SKM-1 (cell line): ENCODE results near the gene ZNF124.
"Not testable (repeated sequence)": the region's sequence is repeated elsewhere in the genome, so short reads cannot be mapped to it uniquely, and the experiment has no call there.

Experiments used
- DNase-seq: peaks from one replicate; lab custom pipeline; 2025; ENCODE audit not compliant: unreplicated experiment; lab: John Stamatoyannopoulos, UW

The ZNF124 gene

DNA sequence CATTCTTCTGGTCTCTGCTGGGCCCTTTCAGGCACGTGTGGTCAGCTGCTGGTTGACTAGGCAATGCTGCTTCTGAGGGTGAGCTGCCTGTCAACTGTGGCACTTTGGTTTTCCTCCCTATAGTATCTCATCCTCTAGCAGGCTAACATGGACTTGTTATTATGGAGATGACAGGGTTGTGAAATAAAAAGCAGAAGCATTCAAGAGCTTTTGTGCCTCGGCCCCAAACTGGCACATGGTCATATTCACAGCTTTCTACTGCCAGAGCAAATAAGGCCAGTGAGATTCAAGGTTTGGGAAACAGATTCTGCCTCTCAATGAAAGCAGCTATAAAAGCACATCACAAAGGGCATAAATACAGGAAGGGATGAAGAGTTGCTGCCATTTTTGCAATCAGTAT is 1.6 kb upstream of the ZNF124 start:
- peak; percentile 71 for DNase-seq

DNA sequence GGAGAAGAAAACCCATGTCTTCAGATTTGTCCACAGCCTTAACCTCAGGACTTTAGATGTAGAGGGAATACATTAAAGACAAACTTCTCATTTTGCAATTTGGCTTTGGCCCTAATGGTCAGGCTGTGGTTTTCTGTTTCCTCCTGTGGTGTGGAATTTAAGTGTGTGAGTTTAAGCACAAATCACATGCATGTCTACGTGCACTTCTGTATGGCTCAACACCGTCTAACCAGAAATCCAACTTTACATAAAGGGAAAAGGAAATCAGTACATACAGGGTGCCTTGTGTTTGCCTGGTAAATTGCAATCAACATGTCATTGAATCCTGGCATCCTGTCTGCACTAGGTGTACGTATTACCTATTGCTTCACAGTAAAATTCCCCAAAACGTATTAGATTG is 1.2 kb upstream of the ZNF124 start:
- DNase-seq, result peak; percentile 93

DNA sequence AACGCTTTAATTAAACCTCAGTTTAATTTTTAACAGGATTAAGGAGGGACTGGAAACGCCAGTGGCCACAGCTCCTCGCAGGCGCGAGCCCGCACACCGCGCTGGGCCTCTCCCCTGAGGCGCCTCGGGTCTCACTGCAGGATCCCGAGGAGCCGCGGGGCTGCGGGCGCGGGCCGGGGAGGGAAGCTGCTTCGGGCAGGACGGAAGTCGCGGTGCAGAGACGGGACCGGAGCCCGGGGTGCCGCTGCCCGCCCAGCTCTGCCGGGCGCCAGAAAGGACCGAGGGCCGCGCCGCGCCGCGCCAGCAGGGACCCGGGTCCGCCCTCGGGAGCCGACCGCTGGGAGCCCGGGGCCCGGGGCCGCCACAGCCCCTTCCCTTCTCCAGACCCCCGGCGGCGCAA is 377 bp downstream of the ZNF124 start:
- not testable (repeated sequence) for DNase-seq

DNA sequence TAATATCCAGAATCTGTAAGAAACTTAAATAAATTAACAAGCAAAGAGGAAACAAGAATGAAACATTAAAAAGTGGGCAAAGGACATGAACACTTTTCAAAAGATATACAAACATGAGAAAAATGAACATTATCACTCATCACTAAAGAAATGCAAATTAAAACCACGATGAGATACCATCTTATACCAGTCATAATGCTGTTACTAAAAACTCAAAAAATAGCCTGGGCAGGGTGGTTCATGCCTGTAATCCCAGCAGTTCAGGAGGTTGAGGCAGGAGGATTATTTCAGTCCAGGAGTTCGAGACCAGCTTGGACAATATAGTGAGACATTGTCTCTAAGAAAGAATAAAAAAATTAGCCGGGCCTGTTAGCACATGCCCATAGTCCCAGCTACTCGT is 6.1 kb downstream of the ZNF124 start:
- DNase-seq, result no peak

DNA sequence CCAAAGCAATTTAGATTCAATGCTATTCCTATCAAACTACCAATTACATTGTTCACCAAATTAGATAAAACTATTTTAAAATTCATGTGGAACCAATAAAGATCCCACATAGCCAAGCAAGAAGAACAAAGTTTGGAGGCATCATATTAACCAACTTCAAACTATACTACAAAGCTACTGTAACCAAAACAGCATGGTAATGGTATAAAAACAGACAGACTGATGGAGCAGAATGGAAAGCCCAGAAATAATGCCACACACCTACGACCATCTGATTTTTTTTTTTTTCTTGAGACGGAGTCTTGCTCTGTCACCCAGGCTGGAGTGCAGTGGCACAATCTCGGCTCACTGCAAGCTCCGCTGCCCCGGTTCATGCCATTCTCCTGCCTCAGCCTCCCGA is 7.1 kb downstream of the ZNF124 start:
- DNase-seq, result no peak

DNA sequence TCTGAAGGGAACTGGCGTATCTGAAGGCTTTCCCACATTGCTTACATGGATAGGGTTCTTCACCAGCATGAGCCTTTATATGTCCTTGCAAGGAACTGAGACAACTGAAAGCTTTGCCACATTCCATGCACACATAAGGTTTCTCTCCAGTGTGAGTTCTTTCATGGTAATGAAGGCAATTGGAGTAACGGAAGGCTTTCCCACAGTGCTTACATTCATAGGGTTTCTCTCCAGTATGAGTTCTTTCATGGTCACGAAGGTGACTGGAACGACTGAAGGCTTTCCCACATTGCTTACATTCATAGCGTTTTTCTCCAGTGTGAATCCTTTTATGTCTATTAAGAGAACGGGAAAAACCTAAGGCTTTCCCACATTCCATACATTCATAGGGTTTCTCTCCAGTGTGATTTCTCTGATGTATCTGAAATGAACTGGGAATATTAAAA is 15.0 kb downstream of the ZNF124 start:
- no peak for DNase-seq

DNA sequence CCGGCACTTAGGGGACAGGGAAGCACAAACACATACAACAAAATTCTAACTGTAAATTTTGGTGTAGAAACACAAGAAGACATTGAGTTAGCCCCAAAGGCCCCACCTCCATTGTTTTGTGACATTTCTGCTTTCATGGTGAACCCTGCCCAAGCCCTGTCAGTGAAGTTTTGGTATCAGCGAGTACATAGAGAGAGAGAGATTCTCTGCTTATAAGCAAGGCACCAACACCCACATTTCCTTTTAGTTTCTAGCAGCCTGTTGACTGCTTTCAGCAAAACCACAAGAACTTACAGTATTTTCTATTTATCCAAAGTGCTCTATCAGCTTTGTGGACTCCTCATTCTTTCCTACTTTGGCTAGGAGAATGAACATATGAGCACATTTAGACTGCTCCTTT is 24.0 kb downstream of the ZNF124 start:
- DNase-seq, result no peak

DNA sequence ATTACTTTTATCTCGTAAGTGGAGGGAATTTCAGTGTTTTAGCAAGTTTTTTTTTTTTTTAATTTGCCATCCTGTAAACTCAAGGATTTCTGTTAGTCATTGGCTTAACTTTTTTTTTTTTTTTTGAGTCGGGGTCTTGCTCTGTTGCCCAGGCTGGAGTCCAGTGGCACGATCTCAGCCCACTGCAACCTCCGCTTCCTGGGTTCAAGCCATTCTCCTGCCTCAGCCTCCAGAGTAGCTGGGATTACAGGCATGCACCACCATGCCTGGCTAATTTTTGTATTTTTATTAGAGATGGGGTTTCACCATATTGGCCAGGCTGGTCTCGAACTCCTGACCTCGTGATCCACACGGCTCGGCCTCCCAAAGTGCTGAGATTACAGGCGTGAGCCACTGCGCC is 24.7 kb downstream of the ZNF124 start:
- not testable (repeated sequence) for DNase-seq

DNA sequence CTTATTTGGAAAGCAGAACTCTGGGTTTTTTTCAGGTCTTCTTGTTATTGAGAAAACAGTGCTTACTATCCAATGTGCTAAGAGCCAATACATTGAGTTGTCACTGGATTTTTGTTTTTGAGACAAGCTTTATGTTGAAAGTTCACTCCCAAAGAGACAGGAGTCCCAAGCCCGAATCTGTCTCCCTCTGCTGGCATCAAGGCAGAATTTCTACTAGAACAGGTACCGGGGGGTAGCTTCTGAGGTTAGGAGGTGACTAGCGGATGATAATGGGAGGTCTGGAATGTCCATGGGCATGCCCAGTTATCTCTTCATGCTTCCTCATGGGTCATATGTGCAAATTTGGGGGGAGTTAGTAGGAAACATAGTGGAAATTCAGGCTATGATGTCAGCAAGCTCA is 25.1 kb downstream of the ZNF124 start:
- no peak for DNase-seq

DNA sequence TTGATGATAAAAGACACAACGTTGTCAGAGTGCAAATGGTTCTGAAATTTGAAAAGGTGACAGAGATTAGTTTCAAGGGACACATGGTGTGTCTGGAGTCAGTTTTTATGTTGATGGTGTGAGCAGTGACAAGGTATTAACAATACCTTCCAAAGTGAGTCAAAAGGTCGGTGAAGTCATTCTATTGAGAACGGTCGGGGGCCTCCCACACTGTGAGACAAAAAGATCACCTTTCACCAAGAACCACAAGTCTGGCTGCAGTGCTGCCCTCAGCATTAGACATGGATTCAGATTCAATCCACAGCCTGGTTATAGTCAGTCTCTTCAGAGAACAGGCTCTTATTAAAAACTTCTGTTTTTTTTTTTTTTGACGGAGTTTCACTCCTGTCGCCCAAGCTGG is 26.5 kb downstream of the ZNF124 start:
- no peak for DNase-seq

DNA sequence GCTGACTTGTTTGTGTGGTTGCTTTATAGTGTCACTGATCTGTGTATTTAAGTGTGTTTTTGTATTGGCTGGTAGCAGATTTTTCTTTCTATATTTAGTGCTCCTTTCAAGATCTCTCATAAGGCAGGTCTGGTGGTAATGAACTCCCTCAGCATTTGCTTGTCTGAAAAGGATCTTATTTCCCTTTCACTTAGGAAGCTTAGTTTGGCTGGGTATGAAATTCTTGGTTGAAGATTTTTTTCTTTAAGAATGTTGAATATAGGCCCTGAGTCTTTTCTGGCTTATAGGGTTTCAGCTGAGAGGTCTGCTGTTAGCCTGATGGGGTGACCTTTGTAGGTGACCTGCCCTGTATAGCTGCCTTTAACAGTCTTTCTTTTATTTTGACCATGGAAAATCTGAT is 32.3 kb downstream of the ZNF124 start:
- not testable (repeated sequence) for DNase-seq

DNA sequence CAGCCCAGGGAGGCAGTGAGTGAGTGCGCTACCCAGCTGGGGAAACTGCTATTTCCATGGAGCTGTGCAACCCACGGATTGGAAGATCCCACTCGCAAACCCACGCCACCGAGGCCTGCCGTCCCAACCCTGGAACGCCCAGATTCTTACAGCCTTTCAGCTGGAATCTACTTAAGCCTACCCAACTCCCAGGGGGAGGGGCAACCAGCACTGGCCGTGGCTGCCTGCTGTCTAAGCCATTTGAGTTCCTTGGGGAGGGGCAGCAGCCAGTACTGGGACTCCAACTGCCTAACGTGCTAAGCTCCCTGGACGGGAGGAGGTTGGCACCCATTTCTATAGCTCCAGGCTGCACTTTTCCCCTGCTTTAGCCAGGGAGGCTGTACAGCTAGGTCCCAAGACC is 40.6 kb downstream of the ZNF124 start:
- no peak for DNase-seq

DNA sequence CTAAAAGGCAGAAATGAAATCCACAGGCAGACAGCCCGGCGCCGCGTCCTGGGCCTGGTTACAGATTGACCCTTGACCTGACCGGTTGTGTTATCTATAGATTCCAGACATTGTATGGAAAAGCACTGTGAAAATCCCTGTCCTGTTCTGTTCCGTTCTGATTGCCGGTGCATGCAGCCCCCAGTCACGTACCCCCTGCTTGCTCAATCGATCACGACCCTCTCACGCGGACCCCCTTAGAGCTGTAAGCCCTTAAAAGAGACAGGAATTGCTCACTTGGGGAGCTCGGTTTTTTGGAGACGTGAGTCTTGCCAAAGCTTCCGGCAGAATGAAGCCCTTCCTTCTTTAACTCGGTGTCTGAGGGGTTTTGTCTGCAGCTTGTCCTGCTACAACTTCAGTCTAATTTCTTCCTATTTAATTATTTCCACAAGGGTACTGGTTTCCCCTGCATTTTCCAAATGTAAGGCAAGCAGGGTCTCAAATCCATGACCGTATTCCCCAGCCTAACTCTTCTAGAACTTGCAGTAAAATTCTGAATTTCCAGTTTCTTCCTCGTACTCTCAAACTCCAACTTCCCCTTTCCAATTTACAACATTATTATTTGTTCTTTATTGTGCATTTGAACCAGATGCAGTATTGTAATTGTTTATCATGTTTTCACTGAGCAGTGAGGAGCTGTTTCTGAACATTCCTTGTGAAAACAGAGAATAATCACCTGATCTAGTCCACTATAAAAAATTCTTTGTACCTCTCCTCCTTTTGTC is 44.1 kb downstream of the ZNF124 start:
- DNase-seq, result peak; percentile 18

DNA sequence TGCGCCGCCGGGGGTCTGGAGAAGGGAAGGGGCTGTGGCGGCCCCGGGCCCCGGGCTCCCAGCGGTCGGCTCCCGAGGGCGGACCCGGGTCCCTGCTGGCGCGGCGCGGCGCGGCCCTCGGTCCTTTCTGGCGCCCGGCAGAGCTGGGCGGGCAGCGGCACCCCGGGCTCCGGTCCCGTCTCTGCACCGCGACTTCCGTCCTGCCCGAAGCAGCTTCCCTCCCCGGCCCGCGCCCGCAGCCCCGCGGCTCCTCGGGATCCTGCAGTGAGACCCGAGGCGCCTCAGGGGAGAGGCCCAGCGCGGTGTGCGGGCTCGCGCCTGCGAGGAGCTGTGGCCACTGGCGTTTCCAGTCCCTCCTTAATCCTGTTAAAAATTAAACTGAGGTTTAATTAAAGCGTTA is 45.2 kb downstream of the ZNF124 start:
- not testable (repeated sequence) for DNase-seq

DNA sequence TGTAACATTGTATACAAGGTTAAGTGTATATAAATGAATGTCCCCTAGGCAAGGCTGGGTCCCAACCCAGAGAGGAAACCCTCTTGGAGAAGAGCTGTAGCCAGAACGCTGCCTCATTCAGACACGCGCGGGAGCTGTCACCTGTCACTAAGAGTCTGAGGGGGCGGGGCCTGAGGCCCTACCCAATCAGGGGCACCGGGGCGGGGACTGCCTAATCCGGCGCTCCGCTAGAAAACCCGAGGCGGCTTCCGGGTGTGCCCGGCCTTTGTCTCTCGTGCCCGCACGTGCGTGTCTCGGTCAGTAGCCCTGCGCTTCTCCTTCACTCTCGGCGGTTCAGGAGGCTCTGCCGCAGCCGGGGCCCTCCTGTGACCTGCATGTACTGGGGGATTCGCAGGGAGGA is 45.7 kb downstream of the ZNF124 start:
- not testable (repeated sequence) for DNase-seq

DNA sequence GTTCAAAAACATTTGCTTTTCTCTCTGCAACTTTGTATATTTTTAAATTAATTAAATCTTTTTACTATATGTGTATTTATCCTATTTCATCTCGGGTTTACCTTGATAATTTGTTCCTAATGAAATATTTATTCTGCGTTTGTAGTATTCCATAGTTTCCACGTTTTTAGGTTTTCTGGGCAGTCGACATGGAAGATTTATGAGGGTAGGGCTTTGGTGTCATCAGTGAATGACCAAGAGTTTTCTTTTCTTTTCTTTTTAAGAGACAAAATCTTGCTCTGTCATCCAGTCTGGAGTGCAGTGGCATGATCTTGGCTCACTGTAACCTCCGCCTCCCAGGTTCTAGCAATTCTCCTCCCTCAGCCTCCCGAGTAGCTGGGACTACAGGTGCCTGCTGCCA is 50.4 kb downstream of the ZNF124 start:
- no peak for DNase-seq

DNA sequence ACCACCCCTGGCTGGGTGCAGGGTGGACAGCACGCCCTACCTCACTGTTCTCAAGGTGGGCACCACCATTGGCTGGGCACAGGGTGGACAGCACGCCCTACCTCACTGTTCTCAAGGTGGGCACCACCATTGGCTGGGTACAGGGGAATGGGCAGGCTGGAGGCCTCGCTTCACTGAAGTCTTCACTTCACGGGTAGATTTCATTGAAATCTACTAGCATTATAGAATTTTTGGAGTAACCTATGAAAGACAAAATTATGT is 51.5 kb downstream of the ZNF124 start:
- not testable (repeated sequence) for DNase-seq

DNA sequence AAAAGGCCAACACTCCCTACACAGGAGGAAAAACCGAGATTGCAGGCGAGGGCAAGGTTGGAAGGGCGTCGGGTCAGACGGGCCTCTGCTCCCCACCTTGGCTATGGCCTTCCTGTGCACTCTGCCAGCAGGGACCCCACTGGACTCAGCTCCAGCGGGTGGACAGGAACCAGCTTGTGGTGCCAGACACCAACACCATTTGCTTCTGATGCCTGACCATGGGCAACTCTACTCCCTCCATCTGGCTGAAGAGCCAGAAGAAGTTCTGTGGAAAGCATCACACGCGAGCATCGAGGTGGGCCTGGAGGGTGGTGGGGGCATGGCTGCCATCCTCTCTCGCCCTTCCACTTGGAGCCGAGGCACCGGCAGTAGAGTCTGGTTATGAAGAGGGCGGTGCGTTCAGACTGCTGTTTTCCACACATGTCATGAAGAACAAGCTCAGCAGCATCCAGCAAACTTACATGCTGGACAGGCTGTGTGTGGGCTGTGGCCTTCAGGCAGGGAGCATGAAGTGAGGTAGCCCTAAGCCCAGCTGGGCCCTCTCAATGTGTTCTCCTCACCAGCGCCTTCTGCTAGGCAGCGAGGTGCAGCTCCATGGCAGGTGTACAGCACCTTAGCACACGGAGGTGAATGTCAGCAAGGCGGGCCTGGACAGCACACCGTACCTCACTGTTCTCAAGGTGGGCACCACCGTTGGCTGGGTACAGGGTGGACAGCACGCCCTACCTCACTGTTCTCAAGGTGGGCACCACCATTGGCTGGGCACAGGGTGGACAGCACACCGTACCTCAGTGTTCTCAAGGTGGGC is 52.0 kb downstream of the ZNF124 start:
- no peak for DNase-seq

DNA sequence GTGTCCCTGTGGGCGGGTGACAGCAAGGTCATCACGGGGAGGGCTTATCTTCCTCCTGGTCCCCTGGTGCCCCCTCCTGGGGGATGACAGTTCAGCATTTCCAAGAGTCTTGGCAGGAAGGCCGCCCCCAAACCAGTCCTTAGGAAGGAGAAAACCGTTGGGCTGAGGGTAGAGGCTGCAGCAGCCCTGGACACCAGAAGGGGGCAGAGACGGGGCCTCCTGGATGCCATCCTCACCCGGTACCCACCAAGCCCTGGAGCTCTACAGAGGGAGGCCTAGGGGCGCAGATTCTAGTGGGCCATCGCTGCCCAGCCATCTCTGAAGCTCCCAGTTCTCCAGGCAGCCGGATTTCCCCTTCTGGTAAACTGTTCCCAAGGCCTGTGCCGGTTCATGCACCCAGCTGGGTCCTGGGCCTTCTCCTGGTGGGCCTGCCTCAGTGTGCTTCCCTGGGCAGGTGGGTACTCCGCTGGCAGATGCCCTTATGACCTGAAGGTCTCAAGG is 52.8 kb downstream of the ZNF124 start:
- DNase-seq, result peak; percentile 69

DNA sequence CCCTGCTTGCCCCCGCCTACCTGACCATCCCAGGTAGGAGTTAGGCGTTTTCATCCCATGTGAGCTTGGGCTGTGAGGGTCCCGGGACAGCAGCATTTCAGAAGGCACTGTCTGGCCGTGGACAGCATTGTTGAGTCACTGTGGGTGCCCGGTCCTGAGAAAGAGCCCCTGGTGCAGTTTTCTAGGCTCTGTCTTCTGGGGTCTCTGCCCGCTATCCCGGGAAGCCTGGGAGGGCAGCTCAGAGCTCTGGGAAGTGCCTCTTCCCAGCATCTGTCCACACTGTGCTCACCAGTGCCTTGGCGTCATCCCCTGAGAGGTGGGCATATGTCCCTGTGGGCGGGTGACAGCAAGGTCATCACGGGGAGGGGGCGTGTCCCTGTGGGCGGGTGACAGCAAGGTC is 56.3 kb downstream of the ZNF124 start:
- no peak for DNase-seq

DNA sequence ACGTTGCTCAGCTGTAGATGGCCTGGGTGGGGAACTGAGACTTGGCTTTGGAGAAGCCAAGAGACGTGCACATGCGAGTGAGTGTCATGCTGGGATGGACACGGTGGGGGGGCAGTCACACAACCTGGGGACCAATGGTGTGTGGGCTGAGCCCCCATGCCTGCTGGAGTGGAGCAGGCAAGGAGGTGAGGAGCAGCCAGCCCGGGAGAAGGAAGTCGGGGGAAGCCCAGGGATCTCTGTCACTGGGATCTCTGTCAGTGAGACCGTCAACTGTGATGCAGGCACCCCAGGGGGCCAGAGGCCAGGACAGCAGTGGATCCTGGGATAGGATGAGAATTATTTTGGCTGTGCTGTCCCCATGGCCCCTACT is 56.7 kb downstream of the ZNF124 start:
- DNase-seq, result no peak

DNA sequence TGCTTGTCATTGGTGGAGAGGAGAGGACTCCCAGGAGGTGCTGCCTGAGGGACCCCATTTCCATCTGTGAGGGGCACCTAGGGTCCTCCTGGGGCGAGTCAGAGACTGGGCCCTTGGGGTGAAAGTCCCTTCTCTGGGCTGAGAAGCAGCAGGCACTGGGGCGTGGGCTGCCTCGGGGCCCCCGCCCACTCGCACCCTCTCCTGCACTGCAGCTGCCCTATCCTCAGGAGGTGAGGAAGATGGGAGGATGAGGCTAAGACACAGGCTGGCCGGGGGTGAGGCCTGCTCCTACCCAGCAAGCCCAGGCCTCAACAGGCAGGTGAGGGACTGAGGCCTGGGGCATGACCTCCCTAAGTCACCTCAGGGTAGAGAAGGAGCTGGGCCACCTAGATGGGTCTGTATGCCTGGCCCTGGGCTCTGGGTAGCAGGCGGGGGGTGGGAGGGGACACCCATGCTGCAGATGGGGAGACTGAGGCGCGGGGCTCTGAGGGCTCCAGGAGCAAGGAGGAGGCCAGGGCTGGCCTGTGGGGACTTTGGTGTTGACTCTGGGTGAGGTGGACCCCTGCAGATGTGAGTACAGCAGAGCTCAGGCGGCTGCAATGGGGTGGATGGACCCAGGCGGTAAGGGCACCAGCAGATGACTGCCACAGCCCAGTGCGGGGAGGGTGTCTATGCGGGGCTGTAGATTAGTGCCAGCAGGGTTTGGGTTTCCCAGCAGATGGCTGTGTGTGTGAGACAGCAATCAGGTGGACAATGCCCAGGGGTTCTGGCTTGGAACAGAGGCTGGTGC is 57.3 kb downstream of the ZNF124 start:
- DNase-seq, result no peak
